Vagina (tissue), 2 donors: ENCODE measurements around the gene IL1RL1. TPM values are rescaled to one million over a fixed set of nuclear protein-coding genes. Genes with fewer than 3 reads are reported as not detected.

Experiments used
- DNase-seq, 2 donors: peaks; one replicate each; pipeline ENCODE4 v3.0.0-alpha.2; 2017; ENCODE audit errors: extremely low spot score in 2 of 2
- H3K27ac ChIP-seq: fragments of 200-600 bp; sonication (generic); one replicate; pipeline ENCODE4 v1.5.1; 2019
- H3K27me3 ChIP-seq: fragments of 200-600 bp; sonication (generic); one replicate; pipeline ENCODE4 v1.5.1; 2019
- H3K36me3 ChIP-seq, 2 donors: fragments of 200-600 bp; sonication (generic); one replicate each; pipeline ENCODE4 v1.5.1; 2017 to 2019
- H3K4me1 ChIP-seq: fragments of 200-600 bp; sonication (generic); one replicate; pipeline ENCODE4 v1.5.1; 2019
- H3K4me3 ChIP-seq, 2 donors: fragments of 200-600 bp; sonication (generic); 1 replicate in 1 of 2; 2 replicates in 1 of 2; pipeline ENCODE4 v1.5.1; 2016 to 2019
- H3K9me3 ChIP-seq: fragments of 200-600 bp; sonication (generic); one replicate; pipeline ENCODE4 v1.5.1; 2019
- CTCF ChIP-seq, 3 experiments: fragments of 450-650 bp in 2 of 3; fragments of 200-600 bp in 1 of 3; sonication (generic) in 1 of 3; IDR thresholded peaks; one replicate each; pipeline ENCODE4 v1.5.1; 2017 to 2019; ENCODE audit warnings: antibody characterized with exemption in 3 of 3, mild to moderate bottlenecking in 2 of 3, moderate library complexity in 2 of 3
- POLR2A ChIP-seq, 2 donors: fragments of 450-650 bp; IDR thresholded peaks; one replicate each; pipeline ENCODE4 v1.6.1; 2017; ENCODE audit warnings: antibody characterized with exemption in 2 of 2, mild to moderate bottlenecking in 2 of 2, moderate library complexity in 2 of 2
- POLR2AphosphoS5 ChIP-seq, 2 donors: sonication (generic); formaldehyde crosslinking; IDR thresholded peaks; one replicate each; pipeline ENCODE4 v1.9.0; 2017; ENCODE audit warnings: antibody characterized with exemption in 2 of 2, mild to moderate bottlenecking in 2 of 2, low read depth in 1 of 2; ENCODE audit not compliant: insufficient read depth in 1 of 2
- intact Hi-C: fragments of 100-400 bp; cut with DNase I; formaldehyde crosslinking; loops from one replicate; pipeline ENCODE4 v1.15.1; 2023
- total RNA-seq: library from RNA; depleted of rRNA; stranded (reverse); fragments of >200 nt; gene quantifications from one replicate; pipeline ENCODE4 v1.2.3, GENCODE V29; 2016

IL1RL1 gene
- total RNA-seq, 1 donor from 2014 or later = 10.6 TPM

- no peaks in the 10 kb centered on the region for H3K27me3 ChIP-seq
- no peaks in the 10 kb centered on the region for H3K9me3 ChIP-seq
- H3K36me3 ChIP-seq = no peaks in the 10 kb centered on the region
- no peak overlapping the region for H3K4me3 ChIP-seq
- H3K27ac ChIP-seq = no peak overlapping the region
- no peak for TF ChIP-seq CTCF (IDR thresholded peaks at IDR 0.05)
- TF ChIP-seq POLR2A (IDR thresholded peaks at IDR 0.05) = no peak
- no peak for TF ChIP-seq POLR2AphosphoS5 (IDR thresholded peaks at IDR 0.05; ENCODE audit: insufficient read depth in 1 of 2, low read depth in 1 of 2)
- intact Hi-C loops = no loop called here
- no peaks in the 10 kb centered on the region for H3K4me1 ChIP-seq
- no peak for DNase-seq
These were observed 23.1 kb downstream of the IL1RL1 start for GRCh38 chr2:102334486-102334885.

DNA sequence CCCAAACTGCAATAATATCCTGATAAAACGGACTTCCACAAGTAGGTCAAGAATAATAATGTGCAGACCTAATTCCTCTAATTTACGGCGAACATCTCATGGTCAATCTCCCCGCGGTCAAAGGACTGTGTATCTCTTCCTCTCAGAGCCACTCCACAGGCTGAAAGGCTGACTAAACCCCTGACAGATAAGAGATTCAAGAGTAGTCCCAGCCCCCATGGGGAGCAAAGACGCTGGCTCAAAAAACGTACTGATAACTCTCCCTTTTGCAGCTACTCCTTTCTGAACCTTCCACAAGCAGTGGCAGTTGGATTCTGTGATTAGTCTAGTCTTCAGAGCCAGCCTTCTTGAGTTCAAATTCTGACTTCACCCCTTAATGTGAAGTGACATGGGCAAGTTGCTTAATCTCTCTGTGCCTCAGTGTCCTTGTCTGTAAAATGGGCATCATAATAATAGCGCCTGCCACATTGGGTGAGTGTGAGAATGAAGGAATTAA is 24.6 kb downstream of the IL1RL1 start:
- DNase-seq = no peak
- intact Hi-C loops = no loop called here
- TF ChIP-seq CTCF (IDR thresholded peaks at IDR 0.05) = no peak
- no peak overlapping the region for H3K27ac ChIP-seq
- no peak overlapping the region for H3K4me3 ChIP-seq
- no peaks in the 10 kb centered on the region for H3K9me3 ChIP-seq
- no peaks in the 10 kb centered on the region for H3K36me3 ChIP-seq
- H3K4me1 ChIP-seq = no peaks in the 10 kb centered on the region
- no peaks in the 10 kb centered on the region for H3K27me3 ChIP-seq

- Histone ChIP-seq H3K27me3 (no peaks in the 10 kb centered on the region), H3K9me3 (no peaks in the 10 kb centered on the region), H3K27ac (no peak overlapping the region), H3K36me3 (no peaks in the 10 kb centered on the region), H3K4me1 (no peaks in the 10 kb centered on the region), H3K4me3 (no peak overlapping the region)
- intact Hi-C loops = no loop called here
- TF ChIP-seq POLR2A (IDR thresholded peaks at IDR 0.05) = no peak
- TF ChIP-seq CTCF (IDR thresholded peaks at IDR 0.05) = no peak
- no peak for TF ChIP-seq POLR2AphosphoS5 (IDR thresholded peaks at IDR 0.05; ENCODE audit: insufficient read depth in 1 of 2, low read depth in 1 of 2)
- no peak for DNase-seq
These were observed 25.2 kb downstream of the IL1RL1 start for GRCh38 chr2:102336502-102336945.

GRCh38 chr2:102337012-102337411 is 25.6 kb downstream of the IL1RL1 start:
- no peaks in the 10 kb centered on the region for H3K9me3 ChIP-seq
- no peak for DNase-seq
- TF ChIP-seq POLR2AphosphoS5 (IDR thresholded peaks at IDR 0.05; ENCODE audit: insufficient read depth in 1 of 2, low read depth in 1 of 2) (no peak), CTCF (IDR thresholded peaks at IDR 0.05) (no peak), POLR2A (IDR thresholded peaks at IDR 0.05) (no peak)
- H3K4me3 ChIP-seq = no peak overlapping the region
- no peaks in the 10 kb centered on the region for H3K36me3 ChIP-seq
- no peaks in the 10 kb centered on the region for H3K4me1 ChIP-seq
- H3K27me3 ChIP-seq = no peaks in the 10 kb centered on the region
- H3K27ac ChIP-seq = no peak overlapping the region
- intact Hi-C loops = no loop called here

- no peaks in the 10 kb centered on the region for H3K27me3 ChIP-seq
- intact Hi-C loops = no loop called here
- H3K4me1 ChIP-seq = peaks cover 2% of the 10 kb centered on the region
- DNase-seq = no peak
- TF ChIP-seq POLR2AphosphoS5 (IDR thresholded peaks at IDR 0.05; ENCODE audit: insufficient read depth in 1 of 2, low read depth in 1 of 2) (no peak), POLR2A (IDR thresholded peaks at IDR 0.05) (no peak), CTCF (IDR thresholded peaks at IDR 0.05) (no peak)
- no peaks in the 10 kb centered on the region for H3K36me3 ChIP-seq
- no peak overlapping the region for H3K4me3 ChIP-seq
- no peaks in the 10 kb centered on the region for H3K9me3 ChIP-seq
- no peak overlapping the region for H3K27ac ChIP-seq
These were observed 26.4 kb downstream of the IL1RL1 start for GRCh38 chr2:102337481-102338386.
